Activated CD8-positive, alpha-beta T cell treated with anti-CD3 and anti-CD28 coated beads for 36 hours (primary cell): ENCODE data around the gene QSOX2. TPM values are rescaled to one million over a fixed set of nuclear protein-coding genes. Genes with fewer than 3 reads are reported as not detected.

ENCODE experiments used
- ATAC-seq: fragments of 200-7000 bp; cut with Tn5 transposase; one replicate; pipeline ENCODE4 v1.10.0; 2021; ENCODE audit warnings: mild to moderate bottlenecking, moderate library complexity
- CTCF ChIA-PET: fragments of 350-600 bp; sonication (Branson Sonifier 250); formaldehyde crosslinking; loops from one replicate; lab custom pipeline; 2021; ENCODE audit warnings: antibody characterized with exemption; lab: Charles Lee
- POLR2A ChIA-PET: fragments of 350-600 bp; sonication (Branson Sonifier 250); formaldehyde crosslinking; loops from one replicate; lab custom pipeline; 2021; ENCODE audit warnings: antibody characterized with exemption; lab: Charles Lee
- DNase-seq: peaks from one replicate; pipeline ENCODE4 v3.0.0-alpha.2; 2020
- H3K27ac Mint-ChIP-seq: one replicate; pipeline ENCODE4 v1.8.0; 2021; ENCODE audit warnings: mild to moderate bottlenecking, mixed read lengths
- H3K27me3 Mint-ChIP-seq: one replicate; pipeline ENCODE4 v1.8.0; 2021; ENCODE audit warnings: mixed read lengths
- H3K36me3 Mint-ChIP-seq: one replicate; pipeline ENCODE4 v1.8.0; 2021; ENCODE audit warnings: low read depth, mixed read lengths
- H3K4me1 Mint-ChIP-seq: one replicate; pipeline ENCODE4 v1.8.0; 2021; ENCODE audit warnings: low read depth, mixed read lengths
- H3K4me3 Mint-ChIP-seq: one replicate; pipeline ENCODE4 v1.8.0; 2021; ENCODE audit warnings: mild to moderate bottlenecking, moderate library complexity, mixed read lengths
- H3K9me3 Mint-ChIP-seq: one replicate; pipeline ENCODE4 v1.8.0; 2021; ENCODE audit warnings: mixed read lengths
- intact Hi-C: fragments of 100-400 bp; cut with micrococcal nuclease; formaldehyde crosslinking; loops from one replicate; pipeline ENCODE4 v1.10.0; 2022
- total RNA-seq, 2 experiments: library from RNA; stranded (reverse); gene quantifications; one replicate each; pipeline ENCODE4 v1.2.3, GENCODE V29; 2021
- TF ChIP-seq, protein P1 (sequence below): fragments of 200-600 bp; IDR thresholded peaks from one replicate; pipeline ENCODE4 v1.8.0; 2022; ENCODE audit warnings: antibody characterized with exemption, mild to moderate bottlenecking

The QSOX2 gene
- total RNA-seq, 2 experiments from 2014 or later: 21.0 to 21.5 TPM

- POLR2A ChIA-PET: interaction anchor here (1.1 to 1.4 kb wide), 2 partner anchors 14 to 16 kb away, joined by 3 read pairs; no protein-coding TSS in a partner anchor
- ATAC-seq (no peak), DNase-seq (no peak)
- TF ChIP-seq, protein P1, sequence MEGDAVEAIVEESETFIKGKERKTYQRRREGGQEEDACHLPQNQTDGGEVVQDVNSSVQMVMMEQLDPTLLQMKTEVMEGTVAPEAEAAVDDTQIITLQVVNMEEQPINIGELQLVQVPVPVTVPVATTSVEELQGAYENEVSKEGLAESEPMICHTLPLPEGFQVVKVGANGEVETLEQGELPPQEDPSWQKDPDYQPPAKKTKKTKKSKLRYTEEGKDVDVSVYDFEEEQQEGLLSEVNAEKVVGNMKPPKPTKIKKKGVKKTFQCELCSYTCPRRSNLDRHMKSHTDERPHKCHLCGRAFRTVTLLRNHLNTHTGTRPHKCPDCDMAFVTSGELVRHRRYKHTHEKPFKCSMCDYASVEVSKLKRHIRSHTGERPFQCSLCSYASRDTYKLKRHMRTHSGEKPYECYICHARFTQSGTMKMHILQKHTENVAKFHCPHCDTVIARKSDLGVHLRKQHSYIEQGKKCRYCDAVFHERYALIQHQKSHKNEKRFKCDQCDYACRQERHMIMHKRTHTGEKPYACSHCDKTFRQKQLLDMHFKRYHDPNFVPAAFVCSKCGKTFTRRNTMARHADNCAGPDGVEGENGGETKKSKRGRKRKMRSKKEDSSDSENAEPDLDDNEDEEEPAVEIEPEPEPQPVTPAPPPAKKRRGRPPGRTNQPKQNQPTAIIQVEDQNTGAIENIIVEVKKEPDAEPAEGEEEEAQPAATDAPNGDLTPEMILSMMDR: no peak
- Mint-ChIP-seq H3K36me3 (peaks cover 32% of the 10 kb centered on the region), H3K27me3 (no peaks in the 10 kb centered on the region), H3K4me1 (no peaks in the 10 kb centered on the region), H3K27ac (no peak overlapping the region), H3K4me3 (no peak overlapping the region), H3K9me3 (no peaks in the 10 kb centered on the region)
- intact Hi-C loops: no loop called here
- CTCF ChIA-PET: interaction anchor here (0.9 kb wide), 1 partner anchor 10 kb away, joined by 5 read pairs; no protein-coding TSS in a partner anchor
Measured at GRCh38 chr9:136216541-136217244, 28.9 kb downstream of the QSOX2 start.

- intact Hi-C loops: no loop called here
- TF ChIP-seq, protein P1: no peak
- ATAC-seq (no peak), DNase-seq (no peak)
- CTCF ChIA-PET: interaction anchor here (1.2 kb wide), 1 partner anchor 43 kb away, joined by 3 read pairs; no protein-coding TSS in a partner anchor
- no peaks in the 10 kb centered on the region for H3K9me3 Mint-ChIP-seq
- no peak overlapping the region for H3K4me3 Mint-ChIP-seq
- no peaks in the 10 kb centered on the region for H3K27me3 Mint-ChIP-seq
- H3K4me1 Mint-ChIP-seq: no peaks in the 10 kb centered on the region
- no peak overlapping the region for H3K27ac Mint-ChIP-seq
- H3K36me3 Mint-ChIP-seq: peaks cover 30% of the 10 kb centered on the region
- POLR2A ChIA-PET: no interaction called here
Measured at GRCh38 chr9:136213733-136214132, 31.9 kb downstream of the QSOX2 start.

DNA sequence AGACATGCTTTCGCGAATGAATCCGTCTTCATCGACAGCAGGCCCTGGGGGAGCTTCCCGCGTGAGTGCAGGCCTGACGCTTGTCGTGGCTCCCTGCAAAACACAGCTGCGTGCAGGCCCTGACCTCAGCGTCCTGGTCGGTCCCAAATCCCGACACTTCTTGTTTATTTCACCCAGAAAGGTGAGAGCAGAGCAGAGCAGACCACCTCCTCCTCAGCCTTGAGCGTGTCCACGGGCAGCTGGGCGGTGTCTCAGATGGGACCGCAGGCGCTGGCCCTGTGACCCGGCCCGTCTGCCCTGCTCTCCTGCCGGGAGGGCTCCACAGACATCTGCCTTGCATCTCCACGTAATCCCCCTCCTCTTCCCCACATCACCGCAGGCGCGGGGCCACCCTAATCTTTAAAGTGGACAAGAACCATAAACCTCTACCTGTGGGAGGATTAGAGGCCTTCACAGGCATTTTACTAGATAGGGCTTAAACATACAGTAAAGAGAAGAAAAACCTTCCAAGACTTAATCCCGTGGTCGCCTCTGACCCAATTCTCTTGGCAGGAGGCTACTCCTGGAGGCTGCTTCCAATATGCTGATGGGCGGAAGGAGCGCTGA lies 33.2 kb downstream of the QSOX2 start:
- H3K4me3 Mint-ChIP-seq: no peak overlapping the region
- ATAC-seq (no peak), DNase-seq (no peak)
- POLR2A ChIA-PET: no interaction called here
- H3K36me3 Mint-ChIP-seq: peaks cover 30% of the 10 kb centered on the region
- intact Hi-C loops: no loop called here
- CTCF ChIA-PET: interaction anchor here (1.2 kb wide), 1 partner anchor 42 kb away, joined by 3 read pairs; no protein-coding TSS in a partner anchor
- TF ChIP-seq, protein P1: no peak
- no peaks in the 10 kb centered on the region for H3K27me3 Mint-ChIP-seq
- H3K27ac Mint-ChIP-seq: no peak overlapping the region
- no peaks in the 10 kb centered on the region for H3K4me1 Mint-ChIP-seq
- H3K9me3 Mint-ChIP-seq: no peaks in the 10 kb centered on the region

- intact Hi-C loops: no loop called here
- Mint-ChIP-seq H3K27me3 (no peaks in the 10 kb centered on the region), H3K27ac (no peak overlapping the region), H3K4me3 (no peak overlapping the region), H3K4me1 (no peaks in the 10 kb centered on the region), H3K9me3 (no peaks in the 10 kb centered on the region), H3K36me3 (peaks cover 36% of the 10 kb centered on the region)
- TF ChIP-seq, protein P1: no peak
- ATAC-seq (no peak), DNase-seq (no peak)
- ChIA-PET POLR2A (no interaction called here), CTCF (no interaction called here)
Measured at GRCh38 chr9:136211441-136212344, 33.9 kb downstream of the QSOX2 start.
